Measurements from ENCODE around the gene AUTS2. TPM values are rescaled to one million over a fixed set of nuclear protein-coding genes. Genes with fewer than 3 reads are reported as not detected.

AUTS2 gene
- total and polyA plus RNA-seq, 10 of the 15 experiments (the other 5 are each of a cell fraction or from before 2014, with no cell fraction given) = 6.4 to 55.6 (median 21.6) TPM

DNA sequence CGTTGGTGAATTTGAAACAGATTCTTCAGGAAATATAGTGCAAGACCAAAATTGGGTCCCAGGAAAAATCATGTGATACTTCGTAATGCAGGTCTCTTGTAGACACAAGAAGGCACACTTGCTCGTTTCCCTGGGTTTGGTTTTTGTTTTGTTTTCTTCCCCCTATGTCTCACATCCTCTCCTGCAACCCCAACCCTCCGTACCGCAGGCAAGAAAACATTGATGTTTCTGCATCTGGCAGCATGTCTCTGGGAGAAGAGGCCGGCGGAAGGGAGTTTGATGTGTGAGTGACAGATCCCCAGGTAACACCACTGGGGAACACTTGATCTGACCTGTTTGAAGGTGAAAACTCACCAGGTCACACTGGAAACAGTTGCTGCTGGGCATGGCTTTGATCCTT lies 718.5 kb downstream of the AUTS2 start (continued):
- TF ChIP-seq, protein P1, sequence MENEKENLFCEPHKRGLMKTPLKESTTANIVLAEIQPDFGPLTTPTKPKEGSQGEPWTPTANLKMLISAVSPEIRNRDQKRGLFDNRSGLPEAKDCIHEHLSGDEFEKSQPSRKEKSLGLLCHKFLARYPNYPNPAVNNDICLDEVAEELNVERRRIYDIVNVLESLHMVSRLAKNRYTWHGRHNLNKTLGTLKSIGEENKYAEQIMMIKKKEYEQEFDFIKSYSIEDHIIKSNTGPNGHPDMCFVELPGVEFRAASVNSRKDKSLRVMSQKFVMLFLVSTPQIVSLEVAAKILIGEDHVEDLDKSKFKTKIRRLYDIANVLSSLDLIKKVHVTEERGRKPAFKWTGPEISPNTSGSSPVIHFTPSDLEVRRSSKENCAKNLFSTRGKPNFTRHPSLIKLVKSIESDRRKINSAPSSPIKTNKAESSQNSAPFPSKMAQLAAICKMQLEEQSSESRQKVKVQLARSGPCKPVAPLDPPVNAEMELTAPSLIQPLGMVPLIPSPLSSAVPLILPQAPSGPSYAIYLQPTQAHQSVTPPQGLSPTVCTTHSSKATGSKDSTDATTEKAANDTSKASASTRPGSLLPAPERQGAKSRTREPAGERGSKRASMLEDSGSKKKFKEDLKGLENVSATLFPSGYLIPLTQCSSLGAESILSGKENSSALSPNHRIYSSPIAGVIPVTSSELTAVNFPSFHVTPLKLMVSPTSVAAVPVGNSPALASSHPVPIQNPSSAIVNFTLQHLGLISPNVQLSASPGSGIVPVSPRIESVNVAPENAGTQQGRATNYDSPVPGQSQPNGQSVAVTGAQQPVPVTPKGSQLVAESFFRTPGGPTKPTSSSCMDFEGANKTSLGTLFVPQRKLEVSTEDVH (IDR thresholded peaks at IDR 0.05; ENCODE audit: low read depth, partially characterized antibody) = no peak
- TF ChIP-seq, protein P2, sequence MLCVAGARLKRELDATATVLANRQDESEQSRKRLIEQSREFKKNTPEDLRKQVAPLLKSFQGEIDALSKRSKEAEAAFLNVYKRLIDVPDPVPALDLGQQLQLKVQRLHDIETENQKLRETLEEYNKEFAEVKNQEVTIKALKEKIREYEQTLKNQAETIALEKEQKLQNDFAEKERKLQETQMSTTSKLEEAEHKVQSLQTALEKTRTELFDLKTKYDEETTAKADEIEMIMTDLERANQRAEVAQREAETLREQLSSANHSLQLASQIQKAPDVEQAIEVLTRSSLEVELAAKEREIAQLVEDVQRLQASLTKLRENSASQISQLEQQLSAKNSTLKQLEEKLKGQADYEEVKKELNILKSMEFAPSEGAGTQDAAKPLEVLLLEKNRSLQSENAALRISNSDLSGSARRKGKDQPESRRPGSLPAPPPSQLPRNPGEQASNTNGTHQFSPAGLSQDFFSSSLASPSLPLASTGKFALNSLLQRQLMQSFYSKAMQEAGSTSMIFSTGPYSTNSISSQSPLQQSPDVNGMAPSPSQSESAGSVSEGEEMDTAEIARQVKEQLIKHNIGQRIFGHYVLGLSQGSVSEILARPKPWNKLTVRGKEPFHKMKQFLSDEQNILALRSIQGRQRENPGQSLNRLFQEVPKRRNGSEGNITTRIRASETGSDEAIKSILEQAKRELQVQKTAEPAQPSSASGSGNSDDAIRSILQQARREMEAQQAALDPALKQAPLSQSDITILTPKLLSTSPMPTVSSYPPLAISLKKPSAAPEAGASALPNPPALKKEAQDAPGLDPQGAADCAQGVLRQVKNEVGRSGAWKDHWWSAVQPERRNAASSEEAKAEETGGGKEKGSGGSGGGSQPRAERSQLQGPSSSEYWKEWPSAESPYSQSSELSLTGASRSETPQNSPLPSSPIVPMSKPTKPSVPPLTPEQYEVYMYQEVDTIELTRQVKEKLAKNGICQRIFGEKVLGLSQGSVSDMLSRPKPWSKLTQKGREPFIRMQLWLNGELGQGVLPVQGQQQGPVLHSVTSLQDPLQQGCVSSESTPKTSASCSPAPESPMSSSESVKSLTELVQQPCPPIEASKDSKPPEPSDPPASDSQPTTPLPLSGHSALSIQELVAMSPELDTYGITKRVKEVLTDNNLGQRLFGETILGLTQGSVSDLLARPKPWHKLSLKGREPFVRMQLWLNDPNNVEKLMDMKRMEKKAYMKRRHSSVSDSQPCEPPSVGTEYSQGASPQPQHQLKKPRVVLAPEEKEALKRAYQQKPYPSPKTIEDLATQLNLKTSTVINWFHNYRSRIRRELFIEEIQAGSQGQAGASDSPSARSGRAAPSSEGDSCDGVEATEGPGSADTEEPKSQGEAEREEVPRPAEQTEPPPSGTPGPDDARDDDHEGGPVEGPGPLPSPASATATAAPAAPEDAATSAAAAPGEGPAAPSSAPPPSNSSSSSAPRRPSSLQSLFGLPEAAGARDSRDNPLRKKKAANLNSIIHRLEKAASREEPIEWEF (IDR thresholded peaks at IDR 0.05; ENCODE audit: insufficient replicate concordance, low read depth, low read length) = no peak
- TF ChIP-seq MEF2B (IDR thresholded peaks at IDR 0.05; ENCODE audit: partially characterized antibody, poor library complexity, severe bottlenecking) = no peak

DNA sequence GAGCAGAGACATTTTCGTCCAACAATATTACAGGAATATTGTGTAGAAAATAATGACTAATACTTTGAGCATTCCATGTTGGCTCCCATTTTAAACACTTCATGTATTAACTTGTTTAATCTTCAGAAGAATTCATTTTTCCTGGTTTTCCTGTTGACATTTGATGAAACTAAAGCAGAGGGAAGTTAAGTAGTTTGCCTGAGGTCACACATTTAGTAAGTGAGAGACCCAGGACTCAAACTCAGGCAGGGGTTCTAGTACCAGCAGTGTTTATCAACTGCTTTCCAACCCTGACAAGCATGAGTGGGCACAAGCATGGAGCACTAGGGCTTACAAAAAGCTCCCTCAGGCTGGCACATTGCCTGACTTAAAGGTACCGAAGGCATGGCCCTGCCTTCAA lies 719.1 kb downstream of the AUTS2 start:
- no peak overlapping the region for H3K4me3 ChIP-seq
- ChIA-PET POLR2A (no interaction called here), RAD21 (ENCODE audit: unreplicated experiment) (no interaction called here), CTCF (no interaction called here), SMC1A (ENCODE audit: uncharacterized antibody, unreplicated experiment) (interaction anchor here (1.1 kb wide), 1 partner anchor 9 kb away, joined by 3 read pairs; no protein-coding TSS in a partner anchor)
- 47% methylated on average over 2 of the region's 2 CpGs for WGBS (ENCODE audit: insufficient coverage, insufficient replicate concordance, low lambda C conversion rate, missing lambda C conversion rate)
- in situ Hi-C loops (cut with MboI) (no loop called here), intact Hi-C loops (cut with micrococcal nuclease; ENCODE audit: unreplicated experiment) (no loop called here)
- no peaks in the 10 kb centered on the region for H3K79me2 ChIP-seq (ENCODE audit: control insufficient read depth, insufficient read depth, low read length)
- H3K27ac ChIP-seq (ENCODE audit: control insufficient read depth, insufficient read depth) = no peak overlapping the region
- FAIRE-seq (no peak), ATAC-seq (no peak), DNase-seq (ENCODE audit: low read depth, low spot score) (no peak)
- H3K36me3 ChIP-seq (ENCODE audit: control insufficient read depth in 2 of 2, insufficient read depth in 2 of 2, low read length in 1 of 2) = no peaks in the 10 kb centered on the region
- no TSS peak for BruUV-seq (replicated peaks)
- no peak overlapping the region for H2AFZ ChIP-seq (ENCODE audit: control insufficient read depth, low read depth, low read length)
- TF ChIP-seq GATAD2B (conservative IDR thresholded peaks at IDR 0.05; ENCODE audit: low read depth) = no peak
- no peak overlapping the region for H3K9ac ChIP-seq (ENCODE audit: control insufficient read depth, insufficient read depth, low read length)
- no peaks in the 10 kb centered on the region for H4K20me1 ChIP-seq (ENCODE audit: control insufficient read depth, insufficient read depth)
- no peak overlapping the region for H3K4me2 ChIP-seq (ENCODE audit: control insufficient read depth, insufficient read depth)
- no peaks in the 10 kb centered on the region for H3K27me3 ChIP-seq (replicated peaks in 1 of 2; ENCODE audit: control insufficient read depth in 2 of 2, insufficient read depth in 2 of 2, low read length in 1 of 2)
- H3K9me3 ChIP-seq (replicated peaks; ENCODE audit: control insufficient read depth, insufficient read depth, low read length) = no peaks in the 10 kb centered on the region
- H3K4me1 ChIP-seq (ENCODE audit: control insufficient read depth, insufficient read depth, low read length) = no peaks in the 10 kb centered on the region

Measured in GM12878 (cell line).